NCI-H2227 treated with DMSO at 0.1 percent for 48 hours (cell line): Measurements from ENCODE around the gene PKD2.

Experiments
- DNase-seq: peaks from one replicate; lab custom pipeline; 2025; lab: John Stamatoyannopoulos, UW

The PKD2 gene

GRCh38 chr4:88027611-88028608 lies 20.5 kb downstream of the PKD2 start:
- DNase-seq: no peak

DNA sequence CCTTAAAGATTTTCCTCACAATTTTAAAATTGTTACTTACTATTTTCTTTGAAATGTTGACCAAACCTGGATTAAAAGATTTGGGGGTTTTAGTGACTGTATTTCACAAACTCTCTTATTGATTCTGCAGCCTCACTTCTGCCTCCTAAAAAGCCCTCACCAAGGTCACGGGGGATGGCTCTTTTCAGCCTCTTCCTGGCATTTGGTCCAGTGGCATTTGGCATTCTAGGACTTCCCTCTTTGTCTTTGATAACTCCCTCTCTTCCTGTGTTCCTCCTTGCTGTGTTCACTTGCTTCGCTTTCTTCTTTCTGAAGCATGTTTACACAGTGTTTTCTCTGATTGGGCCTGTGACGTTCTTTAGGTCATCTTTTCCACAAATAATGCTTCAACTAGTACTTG lies 21.5 kb downstream of the PKD2 start:
- DNase-seq: no peak

GRCh38 chr4:88029556-88029955 lies 22.1 kb downstream of the PKD2 start:
- DNase-seq: no peak

- no peak for DNase-seq
Observed at GRCh38 chr4:88030565-88031310, 23.3 kb downstream of the PKD2 start.

GRCh38 chr4:88033309-88033708 lies 25.9 kb downstream of the PKD2 start:
- no peak for DNase-seq

- DNase-seq: no peak
Observed at GRCh38 chr4:88035292-88035691, 27.9 kb downstream of the PKD2 start.

GRCh38 chr4:88037447-88037846 lies 30.0 kb downstream of the PKD2 start:
- DNase-seq: no peak

- DNase-seq: no peak
Observed at GRCh38 chr4:88037936-88038335, 30.5 kb downstream of the PKD2 start.

- DNase-seq: no peak
Observed at GRCh38 chr4:88040707-88041106, 33.3 kb downstream of the PKD2 start.

DNA sequence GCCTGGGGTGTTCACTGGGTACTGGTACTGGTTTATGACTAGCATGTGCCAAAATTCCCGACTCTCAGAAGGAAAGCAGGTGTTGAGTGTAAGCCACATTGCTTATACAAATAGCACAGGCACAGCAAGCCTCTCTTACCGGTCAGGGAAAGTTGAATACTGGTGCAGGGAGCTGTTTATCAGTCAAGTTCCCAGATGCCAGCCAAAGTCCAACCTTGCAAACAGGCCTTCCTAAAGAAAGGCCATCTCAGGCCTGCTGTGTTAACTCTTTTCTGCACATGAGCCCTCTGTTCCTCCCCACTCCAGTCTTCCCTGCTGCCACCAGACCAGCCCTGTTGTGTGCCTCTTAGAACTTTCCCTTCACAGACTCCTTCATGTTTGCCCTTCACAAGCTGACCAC lies 34.2 kb downstream of the PKD2 start:
- DNase-seq: no peak

DNA sequence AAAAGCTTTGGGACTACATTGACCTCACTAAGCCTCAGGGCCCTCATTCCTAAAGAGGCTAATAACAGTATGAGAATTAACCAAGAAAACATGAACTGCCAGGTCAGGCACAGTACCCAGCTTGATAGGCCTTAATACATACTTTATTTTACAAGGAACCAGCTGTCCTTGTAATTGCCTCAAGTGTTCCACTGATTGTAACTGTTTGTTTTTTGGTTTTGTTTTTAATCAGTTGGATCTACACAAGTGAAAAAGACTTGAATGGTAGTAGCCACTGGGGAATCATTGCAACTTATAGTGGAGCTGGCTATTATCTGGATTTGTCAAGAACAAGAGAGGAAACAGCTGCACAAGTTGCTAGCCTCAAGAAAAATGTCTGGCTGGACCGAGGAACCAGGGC lies 35.6 kb downstream of the PKD2 start:
- DNase-seq: no peak

DNA sequence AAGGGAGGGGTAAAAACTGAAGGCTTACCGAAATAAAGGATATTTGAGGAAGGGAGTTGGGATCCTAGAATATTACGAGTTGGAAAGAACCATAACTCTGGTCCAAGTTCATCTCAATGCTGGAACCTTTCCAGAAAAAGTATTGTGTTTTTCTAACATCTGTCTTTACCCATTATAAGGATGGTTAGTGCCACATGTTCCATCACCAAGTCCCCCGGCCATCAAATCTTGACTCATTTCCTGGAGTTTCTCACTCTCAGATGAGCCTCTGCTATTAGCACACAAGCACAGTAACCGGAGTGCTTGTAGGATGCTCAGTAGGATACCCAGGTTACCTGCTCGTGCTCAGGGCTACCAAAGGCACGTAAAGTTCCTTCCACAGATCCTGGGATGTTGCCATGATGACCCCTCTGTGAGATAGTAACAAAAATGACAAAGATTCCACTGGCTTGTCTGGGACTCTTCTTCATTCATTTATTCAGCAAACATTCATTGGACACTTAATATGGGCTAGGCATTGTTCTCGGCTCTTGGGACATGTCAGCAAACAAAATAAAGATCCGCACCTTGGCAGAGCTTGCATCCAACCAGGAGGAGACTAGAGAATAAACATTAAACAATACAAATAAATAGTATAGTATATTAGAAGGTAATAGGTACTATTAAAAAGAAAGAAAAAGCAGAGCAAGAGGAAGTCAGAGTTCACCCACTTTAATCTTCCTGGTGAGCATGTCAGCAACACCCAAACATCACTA lies 36.3 kb downstream of the PKD2 start:
- DNase-seq: no peak

DNA sequence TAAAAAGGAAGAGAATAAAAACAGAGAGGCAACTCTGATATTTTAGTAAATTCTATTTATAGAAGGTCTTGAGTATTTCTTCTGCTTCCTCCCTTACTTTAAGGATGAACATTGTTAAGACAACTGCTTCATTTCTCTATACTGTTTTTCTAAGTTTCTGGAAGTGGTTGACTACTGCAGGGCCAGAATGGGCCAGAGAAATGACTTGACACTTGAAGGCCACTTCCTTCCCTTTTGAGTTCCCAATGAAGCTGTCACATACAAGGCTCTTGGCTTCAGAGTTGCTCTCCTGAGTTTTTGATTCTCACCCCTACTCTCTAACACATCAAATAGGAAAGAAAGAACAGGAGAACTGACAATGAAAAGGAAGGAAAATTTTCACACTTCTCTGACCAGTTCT lies 37.6 kb downstream of the PKD2 start:
- no peak for DNase-seq

GRCh38 chr4:88054229-88054628 lies 46.8 kb downstream of the PKD2 start:
- no peak for DNase-seq

DNA sequence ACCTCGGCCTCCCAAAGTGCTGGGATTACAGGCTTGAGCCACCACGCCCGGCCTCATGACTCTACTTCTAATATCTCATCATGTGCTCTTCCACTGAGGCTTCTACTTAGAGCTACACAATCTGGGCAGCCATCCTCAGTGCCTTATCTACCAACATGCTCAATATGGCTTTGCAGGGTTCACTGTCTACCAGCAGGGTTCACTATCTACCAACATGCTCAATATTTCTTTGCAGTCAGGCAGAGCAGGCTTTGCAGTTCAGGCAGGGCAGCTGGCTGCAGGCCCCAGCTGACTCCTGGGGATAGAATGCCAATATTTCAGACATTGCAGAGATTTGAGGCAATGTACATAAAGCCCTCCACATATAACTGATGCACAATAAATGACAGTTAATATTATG lies 47.5 kb downstream of the PKD2 start:
- DNase-seq: no peak

DNA sequence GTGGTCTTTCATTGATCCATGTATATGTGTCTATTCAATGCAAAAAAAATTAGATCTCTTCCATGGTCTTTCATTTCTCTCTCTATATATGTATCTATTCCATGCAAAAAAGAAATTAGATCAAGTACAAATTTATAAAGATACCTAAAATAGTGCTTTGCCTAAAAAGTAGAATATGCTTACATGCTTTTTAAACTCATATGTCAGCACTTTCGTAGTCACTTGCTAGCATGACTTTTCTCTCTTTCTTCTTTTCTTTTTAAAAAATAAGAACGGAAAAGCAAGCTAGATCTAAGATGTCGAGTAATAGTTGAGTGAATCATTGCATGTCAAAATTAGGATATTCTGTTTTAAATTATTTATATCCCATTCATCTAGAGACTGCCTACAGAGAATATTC lies 50.9 kb downstream of the PKD2 start:
- DNase-seq: no peak

DNA sequence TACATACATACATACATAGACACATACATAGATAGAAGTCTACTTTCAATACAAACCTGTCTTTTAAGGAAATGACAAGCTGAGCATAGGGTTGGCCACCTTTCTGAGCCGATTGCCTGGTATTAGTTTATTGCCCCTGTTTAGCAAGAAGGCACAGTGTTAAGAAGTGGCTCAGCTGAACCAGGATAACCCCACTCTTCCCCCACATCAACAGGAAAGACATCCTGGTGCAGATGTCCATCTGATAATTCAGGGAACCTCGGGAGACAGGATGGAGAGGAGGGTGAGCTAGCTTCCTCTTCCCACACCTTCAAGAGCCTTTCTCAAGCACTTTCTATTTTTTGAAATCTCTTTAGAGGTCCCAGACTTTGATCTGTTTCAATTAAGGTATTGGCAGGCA lies 52.3 kb downstream of the PKD2 start:
- DNase-seq: no peak

GRCh38 chr4:88060431-88060830 lies 53.0 kb downstream of the PKD2 start:
- DNase-seq: no peak

- DNase-seq: no peak
Observed at GRCh38 chr4:88062311-88062710, 54.9 kb downstream of the PKD2 start.

DNA sequence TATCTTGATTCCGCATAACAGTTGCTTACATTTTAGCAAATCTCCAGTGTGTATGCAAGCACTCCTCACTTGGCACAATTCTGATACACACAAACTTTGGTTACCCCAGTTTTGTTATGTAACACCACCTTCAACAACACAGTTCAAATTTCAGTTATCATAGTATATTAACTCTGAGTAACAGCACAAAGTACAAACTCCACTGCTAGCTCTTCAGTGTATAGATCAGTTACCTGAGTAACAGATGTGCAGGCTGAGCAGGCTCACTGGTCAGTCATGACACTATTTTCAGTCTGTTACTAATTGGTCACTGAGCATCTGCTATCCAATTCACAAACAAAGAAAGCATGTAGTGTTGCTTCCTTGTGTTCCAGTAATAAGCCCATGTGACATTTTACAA lies 55.4 kb downstream of the PKD2 start:
- DNase-seq: no peak

GRCh38 chr4:88063634-88064296 lies 56.3 kb downstream of the PKD2 start:
- DNase-seq: no peak

- no peak for DNase-seq
Observed at GRCh38 chr4:88064410-88064809, 57.0 kb downstream of the PKD2 start.
